ENCODE results near the gene CDH19.

DNA sequence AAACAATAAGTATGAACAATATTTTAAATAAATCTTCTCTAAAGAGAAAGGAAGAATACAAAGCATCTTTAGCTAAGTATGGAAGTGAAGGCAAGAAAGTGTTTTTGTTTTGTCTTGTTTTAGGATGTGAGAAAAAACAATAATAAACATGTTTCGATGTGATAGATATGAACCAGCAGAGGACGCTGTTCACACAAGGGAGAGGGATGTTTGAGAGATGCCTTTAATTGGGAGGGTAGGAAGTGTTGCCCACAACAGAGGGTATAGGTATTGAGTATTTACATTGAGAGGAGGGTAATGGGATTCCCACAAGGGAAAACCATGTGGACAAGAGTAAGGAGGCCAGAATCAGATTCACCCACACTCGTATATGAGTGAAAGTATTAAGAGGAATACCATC is 55.1 kb downstream of the CDH19 start:
- TF ChIP-seq, protein P1, sequence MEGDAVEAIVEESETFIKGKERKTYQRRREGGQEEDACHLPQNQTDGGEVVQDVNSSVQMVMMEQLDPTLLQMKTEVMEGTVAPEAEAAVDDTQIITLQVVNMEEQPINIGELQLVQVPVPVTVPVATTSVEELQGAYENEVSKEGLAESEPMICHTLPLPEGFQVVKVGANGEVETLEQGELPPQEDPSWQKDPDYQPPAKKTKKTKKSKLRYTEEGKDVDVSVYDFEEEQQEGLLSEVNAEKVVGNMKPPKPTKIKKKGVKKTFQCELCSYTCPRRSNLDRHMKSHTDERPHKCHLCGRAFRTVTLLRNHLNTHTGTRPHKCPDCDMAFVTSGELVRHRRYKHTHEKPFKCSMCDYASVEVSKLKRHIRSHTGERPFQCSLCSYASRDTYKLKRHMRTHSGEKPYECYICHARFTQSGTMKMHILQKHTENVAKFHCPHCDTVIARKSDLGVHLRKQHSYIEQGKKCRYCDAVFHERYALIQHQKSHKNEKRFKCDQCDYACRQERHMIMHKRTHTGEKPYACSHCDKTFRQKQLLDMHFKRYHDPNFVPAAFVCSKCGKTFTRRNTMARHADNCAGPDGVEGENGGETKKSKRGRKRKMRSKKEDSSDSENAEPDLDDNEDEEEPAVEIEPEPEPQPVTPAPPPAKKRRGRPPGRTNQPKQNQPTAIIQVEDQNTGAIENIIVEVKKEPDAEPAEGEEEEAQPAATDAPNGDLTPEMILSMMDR (tag by site-specific recombination; IDR thresholded peaks at IDR 0.05), result no peak
- TF ChIP-seq, protein P2, sequence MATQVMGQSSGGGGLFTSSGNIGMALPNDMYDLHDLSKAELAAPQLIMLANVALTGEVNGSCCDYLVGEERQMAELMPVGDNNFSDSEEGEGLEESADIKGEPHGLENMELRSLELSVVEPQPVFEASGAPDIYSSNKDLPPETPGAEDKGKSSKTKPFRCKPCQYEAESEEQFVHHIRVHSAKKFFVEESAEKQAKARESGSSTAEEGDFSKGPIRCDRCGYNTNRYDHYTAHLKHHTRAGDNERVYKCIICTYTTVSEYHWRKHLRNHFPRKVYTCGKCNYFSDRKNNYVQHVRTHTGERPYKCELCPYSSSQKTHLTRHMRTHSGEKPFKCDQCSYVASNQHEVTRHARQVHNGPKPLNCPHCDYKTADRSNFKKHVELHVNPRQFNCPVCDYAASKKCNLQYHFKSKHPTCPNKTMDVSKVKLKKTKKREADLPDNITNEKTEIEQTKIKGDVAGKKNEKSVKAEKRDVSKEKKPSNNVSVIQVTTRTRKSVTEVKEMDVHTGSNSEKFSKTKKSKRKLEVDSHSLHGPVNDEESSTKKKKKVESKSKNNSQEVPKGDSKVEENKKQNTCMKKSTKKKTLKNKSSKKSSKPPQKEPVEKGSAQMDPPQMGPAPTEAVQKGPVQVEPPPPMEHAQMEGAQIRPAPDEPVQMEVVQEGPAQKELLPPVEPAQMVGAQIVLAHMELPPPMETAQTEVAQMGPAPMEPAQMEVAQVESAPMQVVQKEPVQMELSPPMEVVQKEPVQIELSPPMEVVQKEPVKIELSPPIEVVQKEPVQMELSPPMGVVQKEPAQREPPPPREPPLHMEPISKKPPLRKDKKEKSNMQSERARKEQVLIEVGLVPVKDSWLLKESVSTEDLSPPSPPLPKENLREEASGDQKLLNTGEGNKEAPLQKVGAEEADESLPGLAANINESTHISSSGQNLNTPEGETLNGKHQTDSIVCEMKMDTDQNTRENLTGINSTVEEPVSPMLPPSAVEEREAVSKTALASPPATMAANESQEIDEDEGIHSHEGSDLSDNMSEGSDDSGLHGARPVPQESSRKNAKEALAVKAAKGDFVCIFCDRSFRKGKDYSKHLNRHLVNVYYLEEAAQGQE (tag by site-specific recombination; IDR thresholded peaks at IDR 0.05), result no peak
- TF ChIP-seq, protein P3, sequence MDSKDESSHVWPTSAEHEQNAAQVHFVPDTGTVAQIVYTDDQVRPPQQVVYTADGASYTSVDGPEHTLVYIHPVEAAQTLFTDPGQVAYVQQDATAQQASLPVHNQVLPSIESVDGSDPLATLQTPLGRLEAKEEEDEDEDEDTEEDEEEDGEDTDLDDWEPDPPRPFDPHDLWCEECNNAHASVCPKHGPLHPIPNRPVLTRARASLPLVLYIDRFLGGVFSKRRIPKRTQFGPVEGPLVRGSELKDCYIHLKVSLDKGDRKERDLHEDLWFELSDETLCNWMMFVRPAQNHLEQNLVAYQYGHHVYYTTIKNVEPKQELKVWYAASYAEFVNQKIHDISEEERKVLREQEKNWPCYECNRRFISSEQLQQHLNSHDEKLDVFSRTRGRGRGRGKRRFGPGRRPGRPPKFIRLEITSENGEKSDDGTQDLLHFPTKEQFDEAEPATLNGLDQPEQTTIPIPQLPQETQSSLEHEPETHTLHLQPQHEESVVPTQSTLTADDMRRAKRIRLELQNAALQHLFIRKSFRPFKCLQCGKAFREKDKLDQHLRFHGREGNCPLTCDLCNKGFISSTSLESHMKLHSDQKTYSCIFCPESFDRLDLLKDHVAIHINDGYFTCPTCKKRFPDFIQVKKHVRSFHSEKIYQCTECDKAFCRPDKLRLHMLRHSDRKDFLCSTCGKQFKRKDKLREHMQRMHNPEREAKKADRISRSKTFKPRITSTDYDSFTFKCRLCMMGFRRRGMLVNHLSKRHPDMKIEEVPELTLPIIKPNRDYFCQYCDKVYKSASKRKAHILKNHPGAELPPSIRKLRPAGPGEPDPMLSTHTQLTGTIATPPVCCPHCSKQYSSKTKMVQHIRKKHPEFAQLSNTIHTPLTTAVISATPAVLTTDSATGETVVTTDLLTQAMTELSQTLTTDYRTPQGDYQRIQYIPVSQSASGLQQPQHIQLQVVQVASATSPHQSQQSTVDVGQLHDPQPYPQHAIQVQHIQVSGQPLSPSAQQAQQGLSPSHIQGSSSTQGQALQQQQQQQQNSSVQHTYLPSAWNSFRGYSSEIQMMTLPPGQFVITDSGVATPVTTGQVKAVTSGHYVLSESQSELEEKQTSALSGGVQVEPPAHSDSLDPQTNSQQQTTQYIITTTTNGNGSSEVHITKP (tag by site-specific recombination; IDR thresholded peaks at IDR 0.05), result no peak
- TF ChIP-seq ZNF274 (IDR thresholded peaks at IDR 0.05; ENCODE audit: low read length) (no peak), ZNF274 (tag by site-specific recombination; IDR thresholded peaks at IDR 0.05; ENCODE audit: borderline replicate concordance) (no peak), PRDM1 (tag by site-specific recombination; IDR thresholded peaks at IDR 0.05) (no peak), ZNF23 (tag by site-specific recombination; IDR thresholded peaks at IDR 0.05; ENCODE audit: borderline replicate concordance) (no peak), ZNF707 (tag by site-specific recombination; IDR thresholded peaks at IDR 0.05) (no peak)

Measured in HEK293 (cell line).